Ishikawa (cell line): ENCODE data around the gene LRRC1.

Experiments used
- CEBPB ChIP-seq: IDR thresholded peaks from 2 replicates; pipeline ENCODE4 v1.6.1; 2012
- CREB1 ChIP-seq: IDR thresholded peaks from 2 replicates; pipeline ENCODE4 v1.6.1; 2012; ENCODE audit warnings: low read depth
- EGR1 ChIP-seq: IDR thresholded peaks from 2 replicates; pipeline ENCODE4 v1.6.1; 2012
- EP300 ChIP-seq: IDR thresholded peaks from 2 replicates; pipeline ENCODE4 v1.6.1; 2012; ENCODE audit warnings: borderline replicate concordance
- FOXM1 ChIP-seq: IDR thresholded peaks from 2 replicates; pipeline ENCODE4 v1.6.1; 2012; ENCODE audit warnings: low read depth, borderline replicate concordance
- MAX ChIP-seq: IDR thresholded peaks from 2 replicates; pipeline ENCODE4 v1.6.1; 2012
- NFIC ChIP-seq: IDR thresholded peaks from 2 replicates; pipeline ENCODE4 v1.6.1; 2012
- RAD21 ChIP-seq: IDR thresholded peaks from 2 replicates; pipeline ENCODE4 v1.6.1; 2012; ENCODE audit warnings: low read depth
- REST ChIP-seq: IDR thresholded peaks from 2 replicates; pipeline ENCODE4 v1.6.1; 2012; ENCODE audit warnings: low read depth, mild to moderate bottlenecking
- TAF1 ChIP-seq: IDR thresholded peaks from 2 replicates; pipeline ENCODE4 v1.6.1; 2012; ENCODE audit warnings: low read depth, mild to moderate bottlenecking
- TEAD4 ChIP-seq: IDR thresholded peaks from 2 replicates; pipeline ENCODE4 v1.6.1; 2012
- USF1 ChIP-seq: IDR thresholded peaks from 2 replicates; pipeline ENCODE4 v1.6.1; 2012
- YY1 ChIP-seq: IDR thresholded peaks from 2 replicates; pipeline ENCODE4 v1.6.1; 2012; ENCODE audit warnings: low read depth

- no peak for TF ChIP-seq EP300
- TF ChIP-seq TEAD4 = no peak
- no peak for TF ChIP-seq FOXM1
- TF ChIP-seq CREB1 = no peak
- TF ChIP-seq USF1 = no peak
- no peak for TF ChIP-seq REST
- no peak for TF ChIP-seq RAD21
- no peak for TF ChIP-seq NFIC
- TF ChIP-seq CEBPB = no peak
- no peak for TF ChIP-seq MAX
- TF ChIP-seq TAF1 = no peak
- TF ChIP-seq EGR1 = no peak
- TF ChIP-seq YY1 = no peak
These were observed 64.1 kb downstream of the LRRC1 start for GRCh38 chr6:53858913-53859312.
